Activated CD4-positive, alpha-beta T cell treated with anti-CD3 and anti-CD28 coated beads for 48 hours (primary cell): ENCODE data around the gene RUVBL1.

Experiments
- DNase-seq: peaks from one replicate; pipeline ENCODE4 v3.0.0-alpha.2; 2020

The RUVBL1 gene

DNA sequence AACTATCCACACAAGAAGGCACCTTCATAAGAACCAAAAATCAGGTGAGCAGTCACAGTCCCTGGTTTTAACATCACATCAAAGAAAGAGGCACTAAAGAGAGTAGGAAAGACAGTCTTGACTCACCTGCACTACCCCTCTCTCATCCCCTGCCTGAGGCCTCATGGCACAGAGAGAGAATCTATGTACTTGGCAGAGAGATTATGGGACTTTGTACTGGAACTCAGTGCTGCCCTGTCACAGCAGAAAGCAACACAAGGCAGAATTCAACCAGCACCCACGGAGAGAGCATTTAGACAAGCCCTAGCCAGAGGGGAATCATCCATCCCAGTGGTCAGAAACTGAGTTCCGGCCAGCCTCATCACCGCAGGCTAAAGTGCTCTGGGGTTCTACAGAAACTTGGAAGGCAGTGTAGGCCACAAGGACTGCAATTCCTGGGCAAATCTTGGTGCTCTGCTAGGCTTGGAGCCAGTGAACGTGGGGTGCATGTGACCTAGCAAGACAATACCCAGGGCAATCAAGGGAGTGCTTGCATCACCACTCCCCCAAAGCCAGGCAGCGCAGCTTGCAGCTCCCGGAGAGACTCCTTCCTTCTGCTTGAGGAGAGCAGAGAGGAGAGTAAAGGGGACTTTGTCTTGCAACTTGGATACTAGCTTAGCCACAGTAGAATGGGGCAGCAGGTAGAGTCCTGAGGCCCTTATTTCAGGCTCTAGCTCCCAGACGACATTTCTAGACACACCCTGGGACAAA, 8.5 kb upstream of the RUVBL1 start:
- DNase-seq = no peak

DNA sequence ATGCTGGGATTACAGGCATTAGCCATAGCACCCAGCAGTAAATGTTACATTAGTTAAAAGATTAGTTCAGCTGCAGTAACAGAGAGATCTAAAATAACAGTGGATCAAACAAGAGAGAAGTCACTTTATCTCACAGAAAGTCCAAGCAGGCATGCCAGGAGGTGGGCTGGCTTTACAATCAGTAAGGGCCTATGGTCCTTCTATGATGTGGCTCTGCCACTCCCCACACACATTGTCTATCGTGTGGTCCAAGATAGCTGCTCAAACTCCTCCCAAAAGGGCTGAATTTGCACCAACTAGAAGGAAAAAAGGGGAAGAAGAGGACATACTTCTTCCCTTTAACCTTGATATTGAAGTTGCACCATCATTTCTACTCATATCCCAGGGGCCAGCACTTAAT, 4.6 kb upstream of the RUVBL1 start:
- DNase-seq = no peak

DNA sequence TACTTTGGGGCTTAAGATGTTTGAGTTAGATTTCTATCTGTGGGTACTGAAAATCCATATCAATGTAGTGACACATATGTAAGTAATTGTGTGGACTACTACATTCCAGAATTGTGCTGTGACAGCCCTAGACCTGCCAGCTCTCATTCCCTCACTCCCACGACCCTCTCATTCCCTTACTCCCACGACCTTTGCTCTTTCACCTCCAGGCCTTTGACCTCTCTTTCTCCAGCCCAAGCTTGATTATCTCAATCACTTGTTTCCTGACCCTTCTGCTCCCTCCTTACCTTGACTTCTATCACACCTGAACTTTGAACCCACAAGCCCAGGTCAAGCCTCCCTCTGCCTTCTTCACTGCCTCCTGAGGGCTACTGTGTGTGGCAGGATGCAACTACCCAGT, 3.6 kb upstream of the RUVBL1 start:
- DNase-seq = no peak

DNA sequence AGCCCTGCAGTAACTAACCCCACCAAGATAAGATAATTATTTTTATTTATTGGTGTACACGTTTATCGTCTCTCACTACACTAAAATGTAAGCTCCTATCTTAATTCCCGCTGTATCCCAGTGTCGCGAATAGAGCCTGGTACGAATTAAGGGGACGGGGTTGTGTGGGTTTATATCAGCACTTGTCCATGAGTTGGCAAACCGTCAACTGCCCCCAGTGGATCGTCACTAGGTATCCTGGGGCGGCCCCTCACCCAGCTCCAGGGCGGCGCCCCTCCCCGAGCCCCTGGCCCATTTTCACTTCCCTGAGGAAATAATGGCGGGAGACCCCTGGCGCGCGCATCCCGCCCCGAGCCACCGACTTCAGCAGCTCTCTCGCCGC, 465 bp downstream of the RUVBL1 start:
- no peak for DNase-seq

DNA sequence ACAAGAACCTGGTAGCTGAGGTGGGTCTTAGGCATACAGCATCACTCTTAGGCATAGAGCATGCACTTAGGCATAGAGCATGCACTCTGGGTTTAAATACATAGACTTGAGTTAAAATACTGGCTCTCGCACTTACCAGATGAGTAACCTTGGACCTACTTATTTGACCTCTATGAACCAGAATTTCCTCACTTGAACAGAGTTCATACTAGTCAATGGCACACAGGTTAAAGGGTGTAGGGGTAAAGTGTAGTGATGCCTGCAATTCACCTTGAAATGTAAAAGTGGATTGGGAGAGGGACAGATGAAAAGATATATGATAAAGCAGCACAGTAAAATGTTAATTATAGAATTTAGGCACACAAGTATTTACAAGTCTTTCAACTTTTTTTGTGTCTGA, 1.6 kb downstream of the RUVBL1 start:
- DNase-seq = no peak

DNA sequence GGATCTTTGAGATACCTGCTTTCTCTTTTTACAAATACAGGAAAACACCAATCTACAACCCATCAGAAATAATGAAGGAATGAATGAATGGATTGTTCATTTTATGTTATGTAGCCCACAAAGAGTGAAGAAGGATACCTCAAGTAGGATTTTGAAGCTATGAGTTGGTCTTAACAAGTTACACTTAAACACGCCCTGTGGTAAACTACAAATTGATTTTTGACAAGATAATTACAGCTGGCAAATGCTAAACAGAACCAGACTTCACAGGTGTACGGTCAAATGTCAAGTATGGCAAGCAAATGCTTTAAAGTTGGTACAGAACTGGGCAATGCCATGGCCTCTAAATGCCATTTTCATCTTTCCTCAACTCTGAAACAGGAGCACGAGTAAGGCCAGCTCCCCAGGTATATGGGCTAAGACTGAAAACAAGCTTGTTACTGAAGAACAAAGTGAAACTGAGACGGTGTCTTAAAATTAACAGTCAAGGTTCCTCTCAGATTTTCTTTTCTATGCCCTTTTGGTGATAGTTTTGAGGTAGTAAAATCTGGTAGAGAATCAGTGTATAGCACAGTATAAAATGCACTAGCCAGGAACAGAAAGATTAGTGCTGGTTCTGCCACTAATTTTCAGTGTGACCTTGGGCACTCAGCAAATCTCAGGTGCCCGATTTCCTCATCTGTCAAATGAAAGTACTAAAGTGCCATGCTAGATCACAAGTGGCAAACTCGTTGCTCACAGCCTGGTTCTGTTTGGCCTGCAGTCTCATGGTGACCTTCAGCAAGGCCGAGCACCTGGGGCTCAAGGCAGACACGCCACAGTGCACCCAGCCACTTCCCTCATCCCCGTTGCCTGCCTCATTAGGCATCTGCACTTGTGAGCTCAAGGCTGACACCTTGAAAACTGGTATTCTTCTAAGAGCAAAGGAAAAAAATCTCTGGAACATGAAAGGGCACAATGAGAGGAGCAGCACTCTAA, 9.5 kb downstream of the RUVBL1 start:
- no peak for DNase-seq

DNA sequence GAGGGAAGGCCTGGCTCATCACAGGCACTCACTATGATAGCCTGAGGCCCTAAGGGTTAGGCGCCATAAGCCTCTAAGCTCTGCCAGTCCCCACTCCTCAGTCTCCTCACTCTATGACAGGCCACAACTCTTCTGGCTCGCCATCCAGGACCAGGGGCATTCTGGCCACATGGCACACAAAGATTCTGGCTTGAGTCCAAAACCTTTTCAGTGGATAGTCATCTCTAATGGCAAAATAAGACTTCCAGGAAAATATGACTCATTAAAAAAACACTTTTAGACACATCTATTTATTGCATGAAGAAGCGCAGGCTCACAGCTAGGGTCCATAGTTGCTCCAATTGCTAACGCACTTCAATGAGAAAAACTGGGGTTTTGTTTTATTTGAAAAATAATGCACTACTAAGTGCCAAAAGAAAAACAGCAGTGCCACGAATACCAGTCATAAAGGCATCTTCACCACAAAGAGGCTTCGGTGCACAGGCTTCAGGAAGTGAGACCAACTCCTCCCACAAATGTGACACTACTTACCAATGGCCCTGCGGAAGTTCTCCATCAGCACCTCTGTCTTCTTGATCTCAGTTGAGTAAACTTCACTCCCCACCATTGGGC, 11.1 kb downstream of the RUVBL1 start:
- DNase-seq = peak; percentile 58

DNA sequence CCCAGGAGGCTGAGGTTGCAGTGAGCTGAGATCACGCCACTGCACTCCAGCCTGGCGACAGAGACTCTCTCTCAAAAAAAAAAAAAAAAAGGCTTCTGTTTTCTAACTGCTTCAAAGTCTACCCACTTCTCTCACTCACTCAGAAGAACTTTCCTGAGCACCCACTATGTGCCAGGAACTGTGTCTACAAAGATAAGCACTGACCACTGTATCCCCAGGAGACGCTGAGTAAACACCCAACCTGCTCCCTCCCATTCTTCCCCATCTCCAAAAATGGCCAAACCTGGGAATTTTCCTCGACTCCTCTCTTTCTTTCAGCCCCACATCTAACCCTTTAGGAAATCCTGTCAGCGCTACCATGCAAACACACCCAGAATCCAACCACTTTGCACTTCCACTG, 12.5 kb downstream of the RUVBL1 start:
- no peak for DNase-seq

DNA sequence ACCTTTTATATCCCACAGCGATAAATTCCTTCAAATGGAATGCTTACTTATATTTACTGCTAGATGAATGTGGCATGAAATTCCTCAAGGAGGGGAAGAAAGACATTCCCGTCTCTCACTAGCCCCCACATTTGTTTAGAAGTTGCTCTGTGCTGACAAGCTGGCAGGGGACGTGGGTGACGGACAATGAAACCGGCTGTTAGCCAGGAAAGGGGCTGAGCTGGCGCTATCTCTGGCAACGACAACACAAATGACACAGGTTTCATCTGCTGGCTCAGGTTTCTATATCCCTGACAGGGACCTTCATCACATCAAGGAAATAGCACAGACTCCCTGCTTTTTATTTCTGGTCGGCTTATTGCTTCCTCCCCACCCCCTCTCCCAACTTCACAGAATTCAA, 15.8 kb downstream of the RUVBL1 start:
- DNase-seq = no peak

DNA sequence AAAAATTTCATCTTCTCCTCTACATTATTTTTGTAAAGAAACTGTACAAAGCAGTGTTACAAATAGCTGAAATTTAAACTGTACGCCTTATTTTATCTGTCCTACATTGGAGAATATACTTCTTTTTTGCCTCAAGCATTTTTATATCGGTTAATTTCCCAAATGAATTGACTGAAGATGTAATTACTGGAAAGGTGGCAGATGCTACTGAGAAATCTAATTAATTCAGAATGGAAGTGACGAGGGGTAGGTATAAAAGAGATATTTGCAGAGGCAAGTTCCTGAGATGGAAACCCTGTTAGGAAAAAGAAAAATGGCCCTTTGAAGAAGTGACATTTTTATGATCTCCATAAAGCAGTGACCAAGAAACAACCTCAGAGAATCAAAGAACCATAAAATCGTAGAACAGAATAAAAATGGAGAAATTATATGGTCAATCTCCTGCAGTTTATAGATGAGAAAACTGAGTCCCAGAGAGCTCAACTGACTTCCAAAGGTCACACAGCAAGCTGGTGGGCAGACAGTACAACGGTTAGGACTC, 20.4 kb downstream of the RUVBL1 start:
- DNase-seq = no peak

DNA sequence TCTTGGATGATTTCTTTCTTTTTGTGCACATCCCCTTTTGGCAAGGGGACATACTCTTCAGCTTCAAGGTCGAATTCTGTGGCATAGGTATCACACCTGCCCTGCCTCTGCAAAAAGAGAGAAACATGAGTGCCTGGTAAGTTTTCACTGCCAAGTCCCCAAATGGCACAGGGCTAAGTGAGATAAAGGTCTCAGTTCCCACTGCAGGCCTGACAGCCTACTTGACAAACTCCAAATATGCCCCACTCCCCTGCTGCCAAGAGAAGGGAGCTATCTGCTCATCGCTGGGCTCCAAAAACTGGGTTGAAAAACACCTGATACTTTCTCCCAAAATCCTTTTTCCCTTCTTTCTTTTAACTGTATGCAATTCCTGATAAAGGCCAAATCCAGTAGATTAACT, 23.0 kb downstream of the RUVBL1 start:
- no peak for DNase-seq

DNA sequence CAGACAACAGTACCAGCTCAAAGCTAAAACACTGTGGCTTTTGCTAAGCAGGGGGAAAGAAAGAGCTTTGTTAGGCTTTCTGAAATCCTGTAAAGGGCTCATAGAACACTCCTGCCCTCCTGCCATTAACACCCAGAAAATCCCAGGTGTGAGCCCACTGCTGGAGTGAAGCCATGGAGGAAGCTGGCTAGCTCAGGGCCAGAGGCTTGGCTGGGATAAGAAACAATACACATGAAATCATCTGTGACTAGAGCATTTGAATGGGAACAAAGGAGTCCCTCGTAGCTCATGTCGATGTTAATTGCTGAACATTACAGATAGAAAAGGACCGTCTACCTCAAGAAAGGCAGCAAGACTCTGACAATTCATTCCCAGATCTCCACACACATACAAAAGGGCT, 23.5 kb downstream of the RUVBL1 start:
- no peak for DNase-seq

DNA sequence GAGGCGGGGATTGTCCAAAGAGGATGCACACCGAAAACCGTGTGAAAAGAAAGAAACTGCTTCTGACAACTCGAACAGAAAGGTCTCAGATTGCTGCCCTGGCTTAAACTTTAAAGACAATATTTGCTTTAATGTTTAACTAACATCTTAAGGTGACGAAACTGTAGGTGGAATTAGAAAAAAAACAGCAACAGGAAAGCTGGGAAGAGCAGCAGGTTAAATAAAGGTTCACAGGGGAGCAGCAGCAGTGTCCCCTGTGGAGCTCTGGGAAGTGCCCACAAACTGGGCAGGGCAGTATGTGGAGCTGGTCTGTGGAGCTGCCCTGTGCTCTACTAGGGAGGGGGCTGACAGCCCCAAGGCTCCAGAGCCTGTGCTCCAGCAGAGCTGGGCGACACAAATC, 25.4 kb downstream of the RUVBL1 start:
- DNase-seq = no peak

DNA sequence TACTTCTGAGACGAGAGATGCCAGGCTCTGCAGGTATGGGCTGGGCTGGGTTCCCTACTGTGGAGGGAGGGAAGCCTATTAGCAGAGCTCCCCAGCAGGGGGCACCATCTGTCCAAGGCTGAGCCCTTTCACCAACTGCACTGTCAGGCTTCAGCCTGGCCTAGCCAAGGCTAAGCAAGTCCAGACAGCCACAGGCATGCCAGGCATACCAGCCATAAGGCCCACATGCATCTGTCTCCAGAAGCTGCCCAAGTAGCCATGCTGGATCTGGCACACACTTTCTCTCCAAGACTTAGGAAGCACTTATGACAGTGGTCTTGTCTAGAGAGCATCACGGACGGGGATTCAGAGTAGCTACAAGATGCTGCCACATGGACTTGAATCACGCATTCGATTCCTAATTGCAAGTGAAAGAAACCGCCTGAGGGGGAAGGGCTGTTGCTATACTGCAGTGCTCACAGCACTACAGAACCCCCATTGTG, 28.3 kb downstream of the RUVBL1 start:
- peak; percentile 84 for DNase-seq

DNA sequence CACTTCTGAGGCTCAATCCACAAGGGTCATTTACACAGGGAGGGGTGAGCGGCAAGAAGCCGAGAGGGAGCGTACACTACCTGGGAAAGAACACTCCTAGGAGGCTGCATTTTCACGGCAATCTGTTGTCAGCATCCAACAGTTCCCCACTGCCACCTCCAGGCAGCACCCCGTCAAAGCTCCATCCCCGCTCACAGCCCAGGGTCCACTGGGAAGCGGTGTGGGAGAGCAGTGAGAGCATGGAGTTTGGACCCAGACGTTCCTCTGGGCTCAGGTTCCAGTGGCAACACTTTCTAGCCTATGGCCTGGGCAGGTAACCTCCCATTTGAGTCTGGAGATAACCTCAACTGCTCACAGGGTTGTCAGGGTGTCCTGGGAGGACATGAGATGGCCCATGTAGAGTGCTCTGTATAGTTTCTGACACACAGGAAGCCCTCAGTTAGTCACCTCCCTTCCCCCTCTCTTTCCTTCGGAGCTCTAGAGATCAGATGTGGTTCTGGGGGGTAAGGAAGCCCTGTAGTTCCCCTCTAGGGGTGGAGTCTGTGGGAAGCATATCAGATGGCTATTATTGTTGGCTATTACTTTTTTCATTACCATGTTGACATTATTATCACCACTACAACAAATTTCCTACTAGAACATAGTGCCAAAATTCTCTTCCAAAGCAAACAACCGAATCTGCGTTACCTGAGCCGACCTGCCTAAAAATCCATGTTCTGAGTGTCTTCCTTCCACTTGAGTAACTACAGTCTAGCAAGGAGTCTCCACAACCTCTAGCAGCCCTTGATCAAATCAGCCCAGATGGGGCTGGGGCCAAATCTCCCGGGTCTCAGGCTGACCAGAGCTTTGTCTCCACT, 29.1 kb downstream of the RUVBL1 start:
- no peak for DNase-seq

DNA sequence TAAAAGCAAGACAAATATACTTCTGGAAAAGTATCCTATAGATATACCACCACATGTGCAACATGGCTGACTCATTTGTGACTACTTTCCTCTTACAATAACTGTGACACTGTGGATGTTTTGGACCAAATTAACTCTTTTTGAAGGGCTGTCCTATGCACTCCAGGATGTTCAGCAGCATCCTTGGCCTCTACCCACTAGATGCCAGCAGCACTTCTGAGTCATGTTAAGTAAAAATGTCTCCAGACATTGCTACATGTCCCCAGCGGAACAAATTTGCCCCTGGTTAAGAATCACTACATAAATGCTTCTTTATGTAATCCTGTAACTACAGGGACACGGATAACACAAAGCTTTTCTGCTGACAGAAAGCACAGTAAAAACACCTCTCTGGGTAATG, 32.0 kb downstream of the RUVBL1 start:
- DNase-seq = no peak

DNA sequence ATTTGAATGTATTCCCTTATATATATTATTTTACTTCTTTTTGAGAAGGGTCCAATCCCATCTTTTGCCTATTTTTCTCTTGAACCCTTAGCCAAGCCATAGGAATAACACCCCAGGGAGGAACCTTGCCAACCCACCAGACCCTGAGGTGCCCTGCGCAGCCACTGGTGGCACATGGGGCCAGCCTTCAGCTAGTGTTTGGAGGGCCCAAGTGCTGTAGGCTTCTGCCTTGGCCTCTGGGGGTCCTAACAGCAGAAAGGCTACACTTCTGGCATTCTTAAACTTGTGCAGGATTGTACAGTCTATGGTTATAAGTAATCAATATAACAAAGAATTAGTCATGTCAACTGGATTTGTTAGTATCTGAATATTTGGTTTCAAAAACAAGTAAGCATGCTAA, 34.5 kb downstream of the RUVBL1 start:
- DNase-seq = no peak

DNA sequence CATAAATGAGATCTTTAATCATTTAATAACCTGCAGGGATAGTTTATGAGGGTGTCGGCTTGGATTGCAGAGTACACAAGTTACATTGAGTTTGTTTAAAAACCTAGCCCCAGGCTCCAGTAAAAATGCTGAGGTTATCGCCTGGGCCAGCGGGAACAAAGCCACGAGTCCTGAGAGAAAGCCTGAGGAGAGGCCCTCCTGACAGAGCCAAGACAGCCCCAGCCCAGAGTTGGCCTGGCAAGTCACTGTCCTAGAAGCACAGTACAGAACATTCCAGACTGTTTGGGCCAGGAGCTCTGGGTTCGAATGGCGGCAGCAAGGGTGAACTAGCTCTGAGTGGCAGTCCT, 39.0 kb downstream of the RUVBL1 start:
- no peak for DNase-seq

DNA sequence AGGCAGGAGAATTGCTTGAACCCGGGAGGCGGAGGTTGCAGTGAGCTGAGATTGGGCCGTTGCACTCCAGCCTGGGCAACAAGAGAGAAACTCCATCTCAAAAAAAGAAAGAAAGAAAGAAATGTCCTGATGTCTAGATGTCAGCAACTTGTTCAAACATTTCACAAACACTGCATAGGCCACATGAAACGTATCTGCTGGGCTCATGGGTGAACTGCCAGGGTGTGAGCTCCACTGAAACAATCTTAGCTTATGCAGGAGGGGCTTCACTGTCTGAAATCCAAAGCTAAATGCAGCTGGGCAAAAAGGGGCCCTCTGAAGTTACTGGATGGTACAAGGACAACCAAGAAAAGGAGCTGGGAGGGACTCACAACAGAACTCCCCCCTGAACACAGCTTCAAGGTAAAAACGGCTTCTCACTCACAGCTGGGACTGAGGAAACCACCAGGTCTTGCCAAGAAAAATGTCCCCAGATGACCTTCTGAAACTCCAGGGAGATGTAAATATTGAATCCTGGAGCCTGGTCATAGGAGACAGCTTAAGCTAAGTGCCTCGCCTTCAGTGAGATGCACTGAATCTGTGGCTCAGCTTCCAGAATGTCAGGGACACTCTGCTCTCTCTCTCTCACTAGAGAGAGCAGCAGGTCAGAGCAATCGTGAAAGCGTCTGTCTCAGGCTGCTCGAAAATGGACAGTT, 39.5 kb downstream of the RUVBL1 start:
- DNase-seq = no peak

DNA sequence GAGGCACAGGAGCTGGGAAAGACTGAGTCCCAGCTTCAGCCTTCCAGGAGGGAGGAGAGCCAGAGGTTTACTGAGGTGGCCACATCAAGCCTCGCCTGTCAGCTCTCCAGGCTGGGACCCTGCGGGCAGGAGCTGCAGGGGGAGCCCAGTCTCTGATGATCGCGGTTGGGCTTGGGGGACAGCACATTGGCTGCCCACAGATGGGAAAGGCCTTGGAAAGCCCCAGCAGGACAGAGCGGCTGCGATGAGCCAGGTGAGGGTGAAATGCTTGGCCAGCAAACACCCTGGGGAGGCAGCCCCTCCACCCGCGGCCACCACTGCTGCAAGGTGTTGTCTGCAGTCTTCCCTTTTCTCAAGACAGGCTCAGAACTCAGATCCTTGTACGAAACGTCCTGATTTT, 40.2 kb downstream of the RUVBL1 start:
- DNase-seq = no peak

DNA sequence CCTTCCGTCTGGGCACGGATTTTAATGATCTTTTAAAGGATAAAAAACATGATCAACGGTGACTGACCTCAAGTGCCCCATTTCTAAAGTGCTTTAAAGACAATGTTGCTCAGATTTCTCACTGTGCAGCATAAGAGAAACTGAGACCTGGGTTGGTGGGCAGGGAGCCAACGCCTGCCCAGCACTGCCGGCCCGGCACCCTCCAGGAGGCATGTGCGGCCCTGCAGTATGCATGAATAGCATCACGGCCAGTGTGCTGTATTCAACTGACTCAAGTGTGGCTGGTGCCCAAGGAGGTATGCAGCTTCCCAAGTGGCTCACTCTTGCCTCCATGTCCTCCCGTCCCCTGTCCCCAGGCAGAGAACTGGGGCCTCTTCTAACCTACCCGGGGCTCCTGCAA, 41.1 kb downstream of the RUVBL1 start:
- no peak for DNase-seq

DNA sequence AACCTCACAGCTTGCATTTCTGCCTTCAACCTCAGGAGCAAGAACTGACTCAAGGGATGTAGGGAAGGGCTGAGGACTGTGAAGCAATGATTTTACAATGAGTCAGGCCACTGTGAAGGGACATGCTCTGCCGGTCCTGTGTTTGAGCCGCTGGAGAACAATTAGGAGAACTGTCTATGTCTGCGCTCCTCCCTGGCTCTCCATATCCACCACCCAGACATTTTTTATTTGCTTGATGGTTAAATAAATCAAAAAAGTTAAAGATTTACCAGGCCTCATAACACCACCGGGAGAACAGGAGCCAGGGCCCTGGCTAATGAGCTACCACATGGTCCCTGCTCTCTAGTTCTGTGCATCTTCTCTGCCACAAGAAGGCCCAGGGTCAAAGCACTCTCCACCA, 41.8 kb downstream of the RUVBL1 start:
- no peak for DNase-seq
